Erythroblast (primary cell): ENCODE data around the gene LY86.

Experiments used
- DNase-seq, 2 experiments: peaks; one replicate each; lab custom pipeline; 2025; lab: John Stamatoyannopoulos, UW
- GATA1 ChIP-seq: IDR thresholded peaks from 2 replicates; pipeline ENCODE4 v1.6.1; 2011; ENCODE audit warnings: low read depth, mild to moderate bottlenecking, control low read depth, low read length, moderate library complexity
- POLR2A ChIP-seq: IDR thresholded peaks from 2 replicates; pipeline ENCODE4 v1.6.1; 2011; ENCODE audit warnings: mild to moderate bottlenecking, low read length

Gene LY86

GRCh38 chr6:6588064-6588923 is at the start of gene LY86:
Gene LY86, plus strand, starts transcription at chr6:6588720. Its CDS starts 15 bp downstream, at chr6:6588735.
- TF ChIP-seq GATA1 = no peak
- DNase-seq = no peak

GRCh38 chr6:6539036-6539435 is 49.5 kb upstream of the LY86 start:
- DNase-seq = no peak
- TF ChIP-seq POLR2A (no peak), GATA1 (no peak)

- no peak for DNase-seq
- no peak for TF ChIP-seq POLR2A
- TF ChIP-seq GATA1 = no peak
These were observed 46.2 kb upstream of the LY86 start for GRCh38 chr6:6542357-6542756.

- TF ChIP-seq GATA1 = no peak
- no peak for TF ChIP-seq POLR2A
- no peak for DNase-seq
These were observed 45.2 kb upstream of the LY86 start for GRCh38 chr6:6543181-6543879.

- TF ChIP-seq POLR2A = no peak
- TF ChIP-seq GATA1 = no peak
- no peak for DNase-seq
These were observed 42.8 kb upstream of the LY86 start for GRCh38 chr6:6545616-6546317.

DNA sequence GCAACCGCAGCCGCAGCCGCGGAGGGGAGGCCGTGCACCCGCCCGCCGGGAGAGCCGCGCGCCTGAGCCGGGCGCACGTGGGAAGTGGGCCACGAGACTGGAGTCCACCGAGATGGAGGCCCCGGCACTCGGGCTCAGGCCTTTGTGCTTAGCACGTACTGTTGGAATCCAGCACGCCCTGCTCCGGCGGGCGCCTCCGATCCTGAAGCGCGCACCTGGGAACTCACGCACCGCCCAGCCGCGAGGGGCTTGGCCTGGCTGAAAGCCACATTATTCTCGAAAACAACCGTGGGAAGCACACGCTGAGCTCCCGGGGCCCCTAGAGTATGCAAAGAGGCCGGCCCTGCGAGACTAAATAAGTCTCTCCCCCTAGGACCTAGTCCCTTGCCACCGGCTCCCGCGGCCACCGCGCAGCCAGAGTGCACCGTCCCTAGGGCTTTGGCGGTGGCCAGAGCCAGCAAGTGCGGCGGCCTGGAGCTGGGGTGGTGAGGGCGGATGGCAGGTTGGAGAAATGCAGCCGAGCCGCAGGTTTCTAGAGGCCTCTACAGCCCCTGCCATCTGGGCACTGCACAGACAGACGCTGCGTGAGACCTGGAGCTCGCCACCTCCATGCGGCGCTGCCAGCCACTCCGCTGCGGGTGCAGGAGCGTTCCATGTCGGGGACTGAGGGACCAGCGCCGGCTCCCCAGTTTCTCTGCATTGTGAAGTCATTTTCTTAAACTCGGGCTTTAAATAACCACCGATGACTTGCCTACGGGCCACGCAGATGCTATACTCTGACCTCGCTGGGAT is 42.0 kb upstream of the LY86 start:
- no peak for DNase-seq
- no peak for TF ChIP-seq GATA1
- no peak for TF ChIP-seq POLR2A

- TF ChIP-seq GATA1 (no peak), POLR2A (no peak)
- peak; percentile 76 to 89 for DNase-seq
These were observed 41.2 kb upstream of the LY86 start for GRCh38 chr6:6547110-6547879.

- no peak for DNase-seq
These were observed 32.3 kb upstream of the LY86 start for GRCh38 chr6:6556161-6556737.

DNA sequence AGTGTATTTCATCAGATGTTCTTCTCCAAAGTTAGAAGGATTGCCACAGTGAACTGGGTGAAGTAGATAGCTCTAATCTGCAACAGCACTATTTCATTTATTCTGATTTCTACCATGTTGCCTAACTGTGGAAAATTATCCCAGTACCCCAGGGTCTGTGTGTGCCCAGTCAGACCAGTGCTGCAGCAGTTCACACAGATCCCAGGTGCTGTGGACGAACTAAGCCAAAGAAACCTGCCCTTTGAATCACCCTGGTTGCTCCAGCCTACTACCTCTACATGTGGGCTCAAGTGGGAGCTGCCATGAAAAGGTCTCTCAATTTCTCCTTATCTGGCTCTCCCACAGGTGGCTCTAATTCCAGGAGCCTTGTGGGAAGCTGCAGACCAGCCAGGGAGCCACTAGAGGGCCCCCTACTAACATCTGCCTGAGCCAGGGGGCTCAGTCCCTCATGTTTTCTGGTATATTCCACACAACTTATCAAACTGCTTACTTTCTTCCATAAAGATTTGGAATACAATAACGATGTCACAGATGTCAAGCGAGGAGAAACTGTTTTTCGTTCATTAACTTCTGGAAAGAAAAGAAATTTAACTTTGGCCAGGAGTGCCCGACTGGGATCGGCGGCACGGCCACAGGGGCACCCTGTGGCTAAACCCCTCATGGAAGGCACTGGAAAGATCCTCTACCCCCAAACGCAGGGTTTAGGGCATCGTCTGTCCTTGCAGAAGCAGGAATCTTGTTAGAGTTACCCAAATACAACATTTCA is 31.6 kb upstream of the LY86 start:
- peak; percentile 42 to 63 for DNase-seq

More at GRCh38 chr6:6556161-6556737, 32.3 kb upstream of the LY86 start:
- no peak for TF ChIP-seq POLR2A
- TF ChIP-seq GATA1 = no peak

DNA sequence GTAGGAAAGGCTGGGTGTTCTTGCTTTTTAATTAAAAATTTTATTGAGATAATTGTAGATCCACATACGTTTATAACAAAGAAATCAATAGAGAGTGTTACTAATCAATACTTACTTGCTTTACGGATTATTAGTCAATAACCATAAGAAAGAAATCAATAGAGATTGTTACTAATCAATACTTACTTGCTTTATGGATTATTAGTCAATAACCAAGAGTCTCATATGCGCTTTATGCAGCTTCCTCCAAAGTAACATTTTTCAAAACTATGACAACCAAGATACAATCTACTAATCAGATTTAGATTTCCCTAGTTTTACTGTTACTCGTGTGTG is 31.0 kb upstream of the LY86 start:
- no peak for TF ChIP-seq POLR2A
- TF ChIP-seq GATA1 = no peak
- no peak for DNase-seq

More for the DNA sequence above, 31.6 kb upstream of the LY86 start:
- TF ChIP-seq POLR2A (no peak), GATA1 (no peak)

DNA sequence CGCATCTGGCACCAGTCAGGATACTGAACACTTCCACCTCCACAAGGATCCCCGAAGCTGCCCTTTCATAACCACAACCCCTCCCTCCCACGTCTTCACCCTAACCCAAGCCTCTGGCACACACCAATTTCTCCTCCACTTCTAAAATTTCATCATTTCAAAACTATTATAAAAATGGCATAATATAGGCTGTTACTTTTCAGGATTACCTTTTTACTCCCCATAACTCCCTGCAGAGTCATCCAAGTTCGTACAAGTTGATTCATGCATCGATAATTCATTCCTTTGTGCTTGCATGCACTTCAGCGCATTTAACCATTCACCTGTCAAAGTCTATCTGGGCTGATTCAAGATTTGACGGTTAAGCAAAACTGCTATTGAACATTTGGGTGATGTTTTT is 30.6 kb upstream of the LY86 start:
- no peak for DNase-seq
- TF ChIP-seq POLR2A (no peak), GATA1 (no peak)

GRCh38 chr6:6559994-6560570 is 28.4 kb upstream of the LY86 start:
- no peak for DNase-seq

More at GRCh38 chr6:6559994-6560570, 28.4 kb upstream of the LY86 start:
- TF ChIP-seq GATA1 (no peak), POLR2A (no peak)
